Stimulated activated naive B cell treated with anti-CD40 and anti-IgM and Interleukin-4, amounts not matched to agents 10 μg/mL and 1 μg/mL and 100 μg/mL, for 72 hours (primary cell): ENCODE results near the gene IGSF1.
"Not testable (repeated sequence)": the region's sequence is repeated elsewhere in the genome, so short reads cannot be mapped to it uniquely, and the experiment has no call there.

Experiments used
- ATAC-seq, 2 donors: fragments of 150-1000 bp; cut with Tn5 transposase; replicated peaks; 2 replicates each; pipeline ENCODE4 v1.10.0; 2021; ENCODE audit warnings: moderate library complexity in 1 of 2
- DNase-seq: peaks from one replicate; pipeline ENCODE4 v3.0.0; 2021
- H3K27ac Mint-ChIP-seq: one replicate; pipeline ENCODE4 v1.8.0; 2022; ENCODE audit warnings: mild to moderate bottlenecking, mixed read lengths
- H3K27me3 Mint-ChIP-seq, 2 donors: one replicate each; pipeline ENCODE4 v1.8.0; 2022; ENCODE audit warnings: mixed read lengths in 2 of 2
- H3K36me3 Mint-ChIP-seq, 2 donors: one replicate each; pipeline ENCODE4 v1.8.0; 2022; ENCODE audit warnings: mixed read lengths in 2 of 2, mild to moderate bottlenecking in 1 of 2
- H3K4me1 Mint-ChIP-seq, 2 donors: one replicate each; pipeline ENCODE4 v1.8.0; 2022; ENCODE audit warnings: mixed read lengths in 2 of 2, mild to moderate bottlenecking in 1 of 2
- H3K4me3 Mint-ChIP-seq, 2 donors: one replicate each; pipeline ENCODE4 v1.8.0; 2022; ENCODE audit warnings: mild to moderate bottlenecking in 2 of 2, mixed read lengths in 2 of 2, moderate library complexity in 1 of 2
- H3K9me3 Mint-ChIP-seq, 2 donors: one replicate each; pipeline ENCODE4 v1.8.0; 2022; ENCODE audit warnings: mixed read lengths in 2 of 2, mild to moderate bottlenecking in 1 of 2

The IGSF1 gene

DNA sequence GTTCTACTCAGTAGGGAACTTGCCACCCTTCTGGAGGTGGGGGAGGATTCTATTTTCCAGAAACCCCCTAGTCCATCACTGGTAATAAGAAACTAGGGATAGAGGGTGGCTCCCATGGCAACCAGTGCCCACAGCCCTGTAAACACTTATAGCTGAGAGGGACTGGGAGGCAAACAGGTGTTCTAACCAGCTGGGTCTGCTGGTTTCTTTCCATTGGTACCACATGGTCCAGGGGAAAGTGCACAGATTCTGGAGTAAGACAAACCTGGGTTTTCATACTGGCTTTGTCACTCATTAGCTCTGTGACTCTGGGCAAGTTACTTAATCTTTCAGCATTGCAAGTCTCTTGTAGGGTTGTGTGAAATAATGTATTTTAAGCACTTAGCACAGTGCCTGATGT, 26.9 kb downstream of the IGSF1 start:
- Mint-ChIP-seq H3K9me3 (no peaks in the 10 kb centered on the region), H3K4me1 (no peaks in the 10 kb centered on the region), H3K4me3 (no peak overlapping the region), H3K36me3 (no peaks in the 10 kb centered on the region), H3K27me3 (peaks cover 5 to 21% of the 10 kb centered on the region in 2 donors), H3K27ac (no peak overlapping the region)
- DNase-seq (no peak), ATAC-seq (no peak)

- Mint-ChIP-seq H3K36me3 (no peaks in the 10 kb centered on the region), H3K4me1 (no peaks in the 10 kb centered on the region), H3K27ac (no peak overlapping the region), H3K27me3 (peaks cover 0 to 21% of the 10 kb centered on the region in 2 donors), H3K9me3 (no peaks in the 10 kb centered on the region), H3K4me3 (no peak overlapping the region)
- DNase-seq, result no peak
- ATAC-seq, result no peak
Measured at GRCh38 chrX:131257367-131257766, 31.7 kb downstream of the IGSF1 start.

GRCh38 chrX:131250984-131251738, 37.9 kb downstream of the IGSF1 start:
- H3K27ac Mint-ChIP-seq, H3K4me1 Mint-ChIP-seq, H3K36me3 Mint-ChIP-seq, H3K9me3 Mint-ChIP-seq, ATAC-seq, H3K27me3 Mint-ChIP-seq, H3K4me3 Mint-ChIP-seq, DNase-seq: not testable (repeated sequence)

DNA sequence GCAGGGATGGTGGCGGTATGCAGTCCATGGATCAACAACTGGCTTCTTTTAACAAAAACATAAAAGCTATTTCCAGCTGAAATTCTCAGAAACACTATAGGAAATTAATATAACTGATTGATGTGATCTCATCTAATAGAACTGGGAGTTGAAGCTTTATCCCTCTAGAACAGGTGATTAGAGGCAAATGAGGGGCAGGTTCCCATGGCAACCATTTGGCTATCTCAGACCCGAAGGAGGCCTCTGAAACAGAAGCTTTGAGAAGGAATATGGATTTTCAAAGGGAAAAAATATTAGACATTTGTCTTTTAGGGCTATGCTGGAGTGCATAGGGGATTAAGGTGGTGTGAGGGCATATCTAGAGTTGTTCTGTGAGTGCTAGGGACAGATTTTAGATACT, 50.0 kb downstream of the IGSF1 start:
- Mint-ChIP-seq H3K4me1 (no peaks in the 10 kb centered on the region), H3K27ac (no peak overlapping the region), H3K27me3 (peaks cover 0 to 4% of the 10 kb centered on the region in 2 donors), H3K9me3 (no peaks in the 10 kb centered on the region), H3K4me3 (no peak overlapping the region), H3K36me3 (no peaks in the 10 kb centered on the region)
- no peak for ATAC-seq
- DNase-seq, result no peak

- Mint-ChIP-seq H3K36me3 (no peaks in the 10 kb centered on the region), H3K27ac (no peak overlapping the region), H3K9me3 (no peaks in the 10 kb centered on the region), H3K4me1 (no peaks in the 10 kb centered on the region), H3K27me3 (peaks cover 0 to 4% of the 10 kb centered on the region in 2 donors), H3K4me3 (no peak overlapping the region)
- DNase-seq (no peak), ATAC-seq (no peak)
Measured at GRCh38 chrX:131237363-131237762, 51.7 kb downstream of the IGSF1 start.

DNA sequence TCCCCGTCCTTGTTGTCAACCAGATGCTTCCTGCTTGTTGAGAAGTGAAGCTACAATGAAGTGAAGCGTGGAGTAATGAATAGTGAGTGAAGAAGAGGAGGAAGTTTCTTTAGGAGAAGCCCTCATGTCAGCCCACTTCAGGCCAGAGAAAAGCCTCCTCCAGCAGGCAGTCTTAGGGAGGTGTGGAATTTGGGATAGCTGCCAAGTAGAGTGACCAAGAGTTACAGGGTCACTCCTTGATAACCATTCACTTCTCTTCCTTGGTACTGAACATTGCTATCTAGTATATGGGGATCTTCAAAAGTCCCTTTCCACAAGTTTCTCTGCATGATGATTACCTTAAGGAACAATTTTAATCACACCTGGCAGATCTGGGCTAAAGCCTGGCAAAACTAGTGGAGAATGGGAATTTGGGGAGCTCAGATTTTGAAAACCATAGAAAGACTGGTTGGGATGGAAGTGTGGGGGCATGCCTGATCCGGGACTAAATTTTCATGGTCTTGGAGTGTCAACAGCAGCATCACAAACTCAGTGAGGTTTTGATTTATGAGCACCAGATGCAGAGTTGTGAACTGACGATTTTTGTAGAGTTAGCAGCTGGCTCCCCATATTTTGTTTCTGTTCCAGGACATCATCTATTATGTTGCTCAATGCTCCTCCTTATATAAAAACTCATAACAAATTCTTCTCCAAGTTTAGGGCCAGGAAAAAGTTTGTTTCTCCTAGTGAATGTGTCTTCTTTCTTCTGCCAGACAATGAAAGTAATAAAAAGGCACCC, 53.1 kb downstream of the IGSF1 start:
- Mint-ChIP-seq H3K9me3 (no peaks in the 10 kb centered on the region), H3K27ac (no peak overlapping the region), H3K4me1 (no peaks in the 10 kb centered on the region), H3K36me3 (no peaks in the 10 kb centered on the region), H3K27me3 (peaks cover 0 to 4% of the 10 kb centered on the region in 2 donors), H3K4me3 (no peak overlapping the region)
- DNase-seq (no peak), ATAC-seq (no peak)

DNA sequence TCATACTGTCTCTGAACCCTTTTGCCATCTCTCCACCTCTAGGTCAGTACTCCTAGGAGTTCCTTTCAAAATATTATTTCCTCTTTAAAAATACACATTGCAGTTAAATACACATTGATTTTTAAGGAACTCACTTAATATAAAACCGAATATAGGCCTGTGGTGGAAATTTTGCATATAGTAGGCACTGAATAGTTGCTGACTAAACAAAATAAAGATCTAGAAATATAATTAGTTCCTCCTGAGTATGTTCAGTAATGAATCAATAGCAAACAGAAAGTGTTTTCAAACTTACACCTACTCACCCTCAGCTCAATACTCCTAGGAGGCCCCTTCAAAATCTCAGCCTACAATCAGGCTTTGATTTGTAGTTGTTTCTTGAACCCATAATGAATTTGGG, 61.5 kb downstream of the IGSF1 start:
- no peaks in the 10 kb centered on the region for H3K9me3 Mint-ChIP-seq

DNA sequence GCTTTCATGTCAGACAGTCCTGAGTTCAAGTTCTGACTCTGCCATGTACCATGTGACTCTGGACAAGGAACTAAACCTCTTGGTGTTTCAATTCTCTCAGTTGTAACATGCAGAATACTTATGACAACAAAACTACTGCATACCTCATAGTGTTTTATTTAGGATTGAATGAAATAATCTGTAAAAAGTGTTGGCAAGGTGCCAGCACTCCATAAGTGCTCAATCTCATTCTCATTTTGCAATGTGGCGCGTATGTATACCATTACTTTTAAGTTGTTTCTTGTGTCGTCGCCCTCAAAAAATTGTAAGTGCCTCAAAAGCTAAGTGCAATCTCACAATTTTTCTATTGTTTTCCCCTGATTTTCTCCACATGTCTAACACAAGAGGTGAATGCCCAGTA, 62.5 kb downstream of the IGSF1 start:
- no peaks in the 10 kb centered on the region for H3K27me3 Mint-ChIP-seq
- no peaks in the 10 kb centered on the region for H3K4me1 Mint-ChIP-seq
- no peaks in the 10 kb centered on the region for H3K9me3 Mint-ChIP-seq
- no peak for DNase-seq
- ATAC-seq, result no peak
- no peak overlapping the region for H3K4me3 Mint-ChIP-seq
- no peak overlapping the region for H3K27ac Mint-ChIP-seq
- H3K36me3 Mint-ChIP-seq, result no peaks in the 10 kb centered on the region

More for the DNA sequence above, 61.5 kb downstream of the IGSF1 start:
- DNase-seq, result no peak
- H3K4me3 Mint-ChIP-seq, result no peak overlapping the region
- H3K36me3 Mint-ChIP-seq, result no peaks in the 10 kb centered on the region
- no peaks in the 10 kb centered on the region for H3K27me3 Mint-ChIP-seq
- ATAC-seq, result no peak
- H3K27ac Mint-ChIP-seq, result no peak overlapping the region
- no peaks in the 10 kb centered on the region for H3K4me1 Mint-ChIP-seq

GRCh38 chrX:131225078-131225477, 64.0 kb downstream of the IGSF1 start:
- H3K27me3 Mint-ChIP-seq, result no peaks in the 10 kb centered on the region
- H3K9me3 Mint-ChIP-seq, result no peaks in the 10 kb centered on the region
- no peak overlapping the region for H3K4me3 Mint-ChIP-seq
- no peak for ATAC-seq
- no peaks in the 10 kb centered on the region for H3K36me3 Mint-ChIP-seq
- no peaks in the 10 kb centered on the region for H3K4me1 Mint-ChIP-seq
- no peak overlapping the region for H3K27ac Mint-ChIP-seq
- DNase-seq, result no peak
